Subcutaneous abdominal adipose tissue (tissue), 5 donors: Measurements from ENCODE around the gene SLC28A3.
A peak's percentile ranks its signal among the peaks of the same experiment; 100 is the strongest.

ENCODE experiments used
- H3K27ac ChIP-seq: one replicate; pipeline ENCODE4 v1.7.0; 2013; ENCODE audit warnings: low read depth, mild to moderate bottlenecking, inconsistent platforms, low read length, moderate library complexity
- H3K27me3 ChIP-seq, 5 donors: one replicate each; pipeline ENCODE4 v1.7.0; 2013; ENCODE audit warnings: low read length in 5 of 5, inconsistent platforms in 1 of 5; ENCODE audit not compliant: control insufficient read depth in 5 of 5, insufficient read depth in 4 of 5
- H3K36me3 ChIP-seq, 5 donors: one replicate each; pipeline ENCODE4 v1.7.0; 2013; ENCODE audit warnings: low read length in 5 of 5; ENCODE audit not compliant: control insufficient read depth in 5 of 5, insufficient read depth in 5 of 5
- H3K4me1 ChIP-seq, 5 donors: one replicate each; pipeline ENCODE4 v1.7.0; 2013; ENCODE audit warnings: low read length in 5 of 5, mild to moderate bottlenecking in 3 of 5, moderate library complexity in 1 of 5; ENCODE audit not compliant: control insufficient read depth in 5 of 5, insufficient read depth in 5 of 5
- H3K4me3 ChIP-seq, 5 donors: one replicate each; pipeline ENCODE4 v1.7.0; 2013; ENCODE audit warnings: low read length in 5 of 5, low read depth in 1 of 5
- H3K9ac ChIP-seq, 5 donors: one replicate each; pipeline ENCODE4 v1.7.0; 2013; ENCODE audit warnings: low read length in 5 of 5, mild to moderate bottlenecking in 4 of 5, moderate library complexity in 3 of 5
- H3K9me3 ChIP-seq, 5 donors: one replicate each; pipeline ENCODE4 v1.7.0; 2013; ENCODE audit warnings: low read length in 5 of 5; ENCODE audit not compliant: control insufficient read depth in 5 of 5
- donor health status: healthy.
- donor health status: healthy.
- donor health status: healthy.
- donor health status: healthy.
- donor health status: healthy.

Gene SLC28A3

GRCh38 chr9:84325347-84325973 lies 15.1 kb downstream of the SLC28A3 start:
- Histone ChIP-seq H3K9me3 (peaks cover 0 to 4% (median 0%) of the 10 kb centered on the region in 5 donors), H3K27me3 (no peaks in the 10 kb centered on the region), H3K36me3 (no peaks in the 10 kb centered on the region), H3K9ac (no peak overlapping the region), H3K4me1 (peaks cover 0 to 4% (median 0%) of the 10 kb centered on the region in 5 donors), H3K4me3 (no peak overlapping the region), H3K27ac (no peak overlapping the region)

GRCh38 chr9:84324811-84325210 lies 15.7 kb downstream of the SLC28A3 start:
- Histone ChIP-seq H3K9me3 (peaks cover 0 to 4% (median 0%) of the 10 kb centered on the region in 5 donors), H3K27me3 (no peaks in the 10 kb centered on the region), H3K4me3 (no peak overlapping the region), H3K27ac (no peak overlapping the region), H3K9ac (no peak overlapping the region), H3K36me3 (no peaks in the 10 kb centered on the region), H3K4me1 (peaks cover 0 to 4% (median 0%) of the 10 kb centered on the region in 5 donors)

- H3K9me3 ChIP-seq: peaks cover 0 to 4% (median 0%) of the 10 kb centered on the region in 5 donors
- H3K4me1 ChIP-seq: peaks cover 0 to 4% (median 0%) of the 10 kb centered on the region in 5 donors
- H3K9ac ChIP-seq: no peak overlapping the region
- H3K4me3 ChIP-seq: no peak overlapping the region
- no peaks in the 10 kb centered on the region for H3K27me3 ChIP-seq
- H3K27ac ChIP-seq: no peak overlapping the region
- no peaks in the 10 kb centered on the region for H3K36me3 ChIP-seq
Measured at GRCh38 chr9:84323858-84324257, 16.7 kb downstream of the SLC28A3 start.

GRCh38 chr9:84322828-84323227 lies 17.7 kb downstream of the SLC28A3 start:
- Histone ChIP-seq H3K27ac (no peak overlapping the region), H3K4me1 (peaks cover 0 to 4% (median 0%) of the 10 kb centered on the region in 5 donors), H3K36me3 (no peaks in the 10 kb centered on the region), H3K9ac (no peak overlapping the region), H3K9me3 (peaks cover 0 to 3% (median 0%) of the 10 kb centered on the region in 5 donors), H3K27me3 (no peaks in the 10 kb centered on the region), H3K4me3 (no peak overlapping the region)

- Histone ChIP-seq H3K27me3 (no peaks in the 10 kb centered on the region), H3K36me3 (no peaks in the 10 kb centered on the region), H3K4me3 (no peak overlapping the region), H3K27ac (no peak overlapping the region), H3K9me3 (no peaks in the 10 kb centered on the region), H3K9ac (no peak overlapping the region), H3K4me1 (peaks cover 0 to 4% (median 0%) of the 10 kb centered on the region in 5 donors)
Measured at GRCh38 chr9:84320231-84320630, 20.3 kb downstream of the SLC28A3 start.

GRCh38 chr9:84319632-84320031 lies 20.9 kb downstream of the SLC28A3 start:
- Histone ChIP-seq H3K9me3 (no peaks in the 10 kb centered on the region), H3K27ac (no peak overlapping the region), H3K36me3 (no peaks in the 10 kb centered on the region), H3K4me1 (peaks cover 0 to 4% (median 0%) of the 10 kb centered on the region in 5 donors), H3K27me3 (no peaks in the 10 kb centered on the region), H3K9ac (no peak overlapping the region), H3K4me3 (no peak overlapping the region)

- H3K36me3 ChIP-seq: no peaks in the 10 kb centered on the region
- H3K27ac ChIP-seq: no peak overlapping the region
- H3K9ac ChIP-seq: no peak overlapping the region
- no peak overlapping the region for H3K4me3 ChIP-seq
- H3K4me1 ChIP-seq: peaks cover 0 to 3% (median 0%) of the 10 kb centered on the region in 5 donors
- H3K27me3 ChIP-seq: no peaks in the 10 kb centered on the region
- H3K9me3 ChIP-seq: no peaks in the 10 kb centered on the region
Measured at GRCh38 chr9:84318981-84319380, 21.6 kb downstream of the SLC28A3 start.

GRCh38 chr9:84317563-84317962 lies 23.0 kb downstream of the SLC28A3 start:
- Histone ChIP-seq H3K9ac (no peak overlapping the region), H3K9me3 (no peaks in the 10 kb centered on the region), H3K27me3 (peaks cover 0 to 3% (median 0%) of the 10 kb centered on the region in 5 donors), H3K4me3 (no peak overlapping the region), H3K4me1 (peaks cover 0 to 2% (median 0%) of the 10 kb centered on the region in 5 donors), H3K36me3 (no peaks in the 10 kb centered on the region), H3K27ac (no peak overlapping the region)

GRCh38 chr9:84315278-84315877 lies 25.2 kb downstream of the SLC28A3 start:
- Histone ChIP-seq H3K9me3 (no peaks in the 10 kb centered on the region), H3K27me3 (peaks cover 0 to 3% (median 0%) of the 10 kb centered on the region in 5 donors), H3K9ac (no peak overlapping the region), H3K36me3 (no peaks in the 10 kb centered on the region), H3K4me3 (peak overlapping the region in 2 of 5 donors; percentile 22 to 23), H3K27ac (no peak overlapping the region), H3K4me1 (peaks cover 0 to 2% (median 0%) of the 10 kb centered on the region in 5 donors)

GRCh38 chr9:84314306-84314705 lies 26.3 kb downstream of the SLC28A3 start:
- H3K9me3 ChIP-seq: no peaks in the 10 kb centered on the region
- peaks cover 0 to 3% (median 0%) of the 10 kb centered on the region in 5 donors for H3K27me3 ChIP-seq
- H3K4me1 ChIP-seq: peaks cover 0 to 6% (median 0%) of the 10 kb centered on the region in 5 donors
- H3K9ac ChIP-seq: no peak overlapping the region
- no peak overlapping the region for H3K4me3 ChIP-seq
- H3K36me3 ChIP-seq: no peaks in the 10 kb centered on the region
- H3K27ac ChIP-seq: no peak overlapping the region
